ENCODE measurements around the gene NHSL2. TPM values are rescaled to one million over a fixed set of nuclear protein-coding genes. Genes with fewer than 3 reads are reported as not detected.

NHSL2 gene
- total RNA-seq, 4 donors from 2014 or later = 16.2 to 26.5 (median 23.0) TPM

GRCh38 chrX:72130156-72130761 lies 219.6 kb downstream of the NHSL2 start:
- TF ChIP-seq CTCF (IDR thresholded peaks at IDR 0.05) (no peak), POLR2A (IDR thresholded peaks at IDR 0.05) (no peak), EP300 (IDR thresholded peaks at IDR 0.05) (no peak)
- peak overlapping the region in 1 of 4 donors; percentile 84 for H3K27ac ChIP-seq
- H3K36me3 ChIP-seq = no peaks in the 10 kb centered on the region
- no peaks in the 10 kb centered on the region for H3K9me3 ChIP-seq
- H3K4me1 ChIP-seq = peaks cover 0 to 42% (median 3%) of the 10 kb centered on the region in 4 donors
- H3K27me3 ChIP-seq = peaks cover 0 to 14% of the 10 kb centered on the region in 2 donors
- peak overlapping the region in 2 of 4 donors; percentile 55 to 60 for H3K4me3 ChIP-seq
- 88 to 93% methylated on average over 4 to 12 of the region's 12 CpGs for WGBS, 2 donors
- no peak for DNase-seq (ENCODE audit: low spot score in 2 of 2)

- H3K36me3 ChIP-seq = no peaks in the 10 kb centered on the region
- no peaks in the 10 kb centered on the region for H3K9me3 ChIP-seq
- H3K4me3 ChIP-seq = peak overlapping the region; percentile 43 to 60 (median 52)
- H3K27ac ChIP-seq = peak overlapping the region; percentile 64 to 88 (median 76)
- DNase-seq (ENCODE audit: low spot score in 2 of 2) = no peak
- peaks cover 0 to 36% (median 3%) of the 10 kb centered on the region in 4 donors for H3K4me1 ChIP-seq
- TF ChIP-seq CTCF (IDR thresholded peaks at IDR 0.05) = no peak
- no peak for TF ChIP-seq POLR2A (IDR thresholded peaks at IDR 0.05)
- no peak for TF ChIP-seq EP300 (IDR thresholded peaks at IDR 0.05)
- WGBS, 2 donors = 43 to 80% methylated on average over 1 to 29 of the region's 30 CpGs
- H3K27me3 ChIP-seq = peaks cover 0 to 12% of the 10 kb centered on the region in 2 donors
Measured at GRCh38 chrX:72130762-72131250, 220.2 kb downstream of the NHSL2 start.

- Histone ChIP-seq H3K4me3 (peak within 1 kb of the TSS; percentile 43 to 60 (median 52)), H3K4me1 (peaks cover 0 to 31% (median 0%) of the 10 kb centered on the region in 4 donors), H3K9me3 (no peaks in the 10 kb centered on the region), H3K27ac (peak within 1 kb of the TSS; percentile 64 to 88 (median 76)), H3K27me3 (peaks cover 0 to 5% of the 10 kb centered on the region in 2 donors), H3K36me3 (no peaks in the 10 kb centered on the region)
- peak; percentile 69 to 71 for DNase-seq (ENCODE audit: low spot score in 2 of 2)
- 36% methylated on average over 92 of the region's 106 CpGs; no CpG with 5 or more reads in 1 of the 2 donors for WGBS, 2 donors
- TF ChIP-seq EP300 (IDR thresholded peaks at IDR 0.05) (peak in 1 of 2 donors; percentile 68), POLR2A (IDR thresholded peaks at IDR 0.05) (peak in 1 of 2 donors; percentile 39), CTCF (IDR thresholded peaks at IDR 0.05) (peak in 1 of 5 experiments; percentile 18)
Measured at GRCh38 chrX:72131317-72132294, 221.0 kb downstream of the NHSL2 start, which contains the start of gene RTL5. Gene RTL5 (minus strand): TSS chrX:72131915.

- WGBS, 2 donors = 56 to 78% methylated on average over 3 of the region's 3 CpGs
Measured at GRCh38 chrX:72132456-72132855, 221.8 kb downstream of the NHSL2 start.

More at GRCh38 chrX:72132456-72132855, 221.8 kb downstream of the NHSL2 start:
- Histone ChIP-seq H3K4me3 (peak overlapping the region in 3 of 4 donors; percentile 7 to 60 (median 43)), H3K36me3 (no peaks in the 10 kb centered on the region), H3K27ac (peak overlapping the region; percentile 34 to 88 (median 76)), H3K27me3 (peaks cover 0 to 3% of the 10 kb centered on the region in 2 donors), H3K4me1 (peaks cover 0 to 23% (median 0%) of the 10 kb centered on the region in 4 donors), H3K9me3 (no peaks in the 10 kb centered on the region)
- DNase-seq (ENCODE audit: low spot score in 2 of 2) = no peak
- TF ChIP-seq CTCF (IDR thresholded peaks at IDR 0.05) (no peak), POLR2A (IDR thresholded peaks at IDR 0.05) (no peak), EP300 (IDR thresholded peaks at IDR 0.05) (no peak)
